ENCODE results near the gene TMEM63C. TPM values are rescaled to one million over a fixed set of nuclear protein-coding genes. Genes with fewer than 3 reads are reported as not detected.
A peak's percentile ranks its signal among the peaks of the same experiment; 100 is the strongest.

Gene TMEM63C
- total and polyA plus RNA-seq, 2 donors (not counting 3 experiments of a cell fraction or from before 2014, with no cell fraction given): not detected

DNA sequence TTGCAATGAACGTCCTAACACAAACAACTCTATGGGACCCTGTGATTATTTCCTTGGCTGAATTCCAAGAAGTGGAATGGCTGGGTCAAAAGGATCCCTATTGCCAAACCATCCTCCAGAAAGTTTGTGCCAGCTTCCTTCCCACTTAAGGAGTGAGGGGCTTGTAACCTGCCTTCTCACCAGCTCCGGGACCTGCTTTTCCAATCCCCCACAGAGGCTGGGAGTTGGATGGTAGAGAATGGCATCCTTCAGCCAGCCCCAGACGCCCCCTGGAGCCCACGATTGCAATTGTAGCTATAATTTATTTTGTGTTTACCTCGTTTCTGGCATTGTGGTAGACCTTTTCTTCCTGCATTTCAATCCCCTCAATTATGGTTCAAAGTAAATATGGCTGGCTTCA, 30.4 kb upstream of the TMEM63C start:
- ChIA-PET POLR2A (no interaction called here), CTCF (interaction anchor here (0.7 to 8.9 kb wide), 36 partner anchors 9 to 1416 kb away, joined by 3 to 212 read pairs (median 4); partner anchors contain the start of genes GSTZ1, POMT2, SAMD15 and TMED8)
- no peaks in the 10 kb centered on the region for H3K9me1 ChIP-seq (replicated peaks; ENCODE audit: control insufficient read depth, extremely low read depth, insufficient read depth, low read length)
- FAIRE-seq: peak; percentile 59
- BruUV-seq (replicated peaks): no TSS peak
- no peaks in the 10 kb centered on the region for H3K79me2 ChIP-seq (ENCODE audit: control insufficient read depth, insufficient read depth, low read length)
- peak; percentile 34 for DNase-seq (ENCODE audit: low read depth, low spot score)
- H3K27me3 ChIP-seq (ENCODE audit: control insufficient read depth in 2 of 2, insufficient read depth in 2 of 2, low read length in 2 of 2): peaks cover 18 to 27% of the 10 kb centered on the region in 2 experiments
- no peak overlapping the region for H3K9ac ChIP-seq (replicated peaks; ENCODE audit: extremely low read depth, insufficient read depth, low read length)
- H2AFZ ChIP-seq (ENCODE audit: low read depth, low read length): no peak overlapping the region
- H3K4me2 ChIP-seq (ENCODE audit: insufficient read depth, low read length): no peak overlapping the region
- H3K27ac ChIP-seq (ENCODE audit: insufficient read depth, low read depth, low read length): no peak overlapping the region
- no peak overlapping the region for H3K4me3 ChIP-seq (replicated peaks in 1 of 3; ENCODE audit: insufficient read depth in 1 of 3, low read depth in 1 of 3, low read length in 3 of 3)
- H4K20me1 ChIP-seq (replicated peaks; ENCODE audit: control insufficient read depth, extremely low read depth, insufficient read depth, low read length): no peaks in the 10 kb centered on the region
- dilution Hi-C loops (cut with MboI; ENCODE audit: extremely low pct_ligation_motif_present, low sequenced_read_pairs) (no loop called here), intact Hi-C loops (cut with micrococcal nuclease) (loop anchor here (1.0 to 10.0 kb wide), 4 partner anchors 275 to 404 kb away; partner anchors contain the start of genes AHSA1 and VIPAS39)
- no peaks in the 10 kb centered on the region for H3K9me3 ChIP-seq (replicated peaks; ENCODE audit: control insufficient read depth, insufficient read depth, low read length)
- H3K36me3 ChIP-seq (ENCODE audit: control insufficient read depth in 2 of 2, extremely low read depth in 1 of 2, insufficient read depth in 2 of 2, low read length in 2 of 2): no peaks in the 10 kb centered on the region
- TF ChIP-seq GATA2 (IDR thresholded peaks at IDR 0.05; ENCODE audit: insufficient read depth, insufficient read length, low read depth, low read length) (no peak), FOS (IDR thresholded peaks at IDR 0.05; ENCODE audit: borderline replicate concordance, insufficient read depth, low read length) (no peak), MAX (IDR thresholded peaks at IDR 0.05; ENCODE audit: insufficient read depth, insufficient read length) (no peak), POLR2AphosphoS5 (IDR thresholded peaks at IDR 0.05; ENCODE audit: insufficient read depth, low read depth, low read length) (no peak)
- TF ChIP-seq, protein P1, sequence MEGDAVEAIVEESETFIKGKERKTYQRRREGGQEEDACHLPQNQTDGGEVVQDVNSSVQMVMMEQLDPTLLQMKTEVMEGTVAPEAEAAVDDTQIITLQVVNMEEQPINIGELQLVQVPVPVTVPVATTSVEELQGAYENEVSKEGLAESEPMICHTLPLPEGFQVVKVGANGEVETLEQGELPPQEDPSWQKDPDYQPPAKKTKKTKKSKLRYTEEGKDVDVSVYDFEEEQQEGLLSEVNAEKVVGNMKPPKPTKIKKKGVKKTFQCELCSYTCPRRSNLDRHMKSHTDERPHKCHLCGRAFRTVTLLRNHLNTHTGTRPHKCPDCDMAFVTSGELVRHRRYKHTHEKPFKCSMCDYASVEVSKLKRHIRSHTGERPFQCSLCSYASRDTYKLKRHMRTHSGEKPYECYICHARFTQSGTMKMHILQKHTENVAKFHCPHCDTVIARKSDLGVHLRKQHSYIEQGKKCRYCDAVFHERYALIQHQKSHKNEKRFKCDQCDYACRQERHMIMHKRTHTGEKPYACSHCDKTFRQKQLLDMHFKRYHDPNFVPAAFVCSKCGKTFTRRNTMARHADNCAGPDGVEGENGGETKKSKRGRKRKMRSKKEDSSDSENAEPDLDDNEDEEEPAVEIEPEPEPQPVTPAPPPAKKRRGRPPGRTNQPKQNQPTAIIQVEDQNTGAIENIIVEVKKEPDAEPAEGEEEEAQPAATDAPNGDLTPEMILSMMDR (IDR thresholded peaks at IDR 0.05; ENCODE audit: extremely low read depth in 1 of 2, insufficient read depth in 1 of 2, low read depth in 1 of 2, low read length in 2 of 2): peak; percentile 69
- H3K4me1 ChIP-seq (ENCODE audit: control insufficient read depth, extremely low read depth, insufficient read depth, low read length): no peaks in the 10 kb centered on the region
